NAMALWA (cell line): ENCODE data around the gene FRRS1L.

Experiments used
- DNase-seq: peaks from one replicate; pipeline ENCODE4 v3.0.0-alpha.2; 2015; ENCODE audit warnings: low spot score

The FRRS1L gene, protein sequence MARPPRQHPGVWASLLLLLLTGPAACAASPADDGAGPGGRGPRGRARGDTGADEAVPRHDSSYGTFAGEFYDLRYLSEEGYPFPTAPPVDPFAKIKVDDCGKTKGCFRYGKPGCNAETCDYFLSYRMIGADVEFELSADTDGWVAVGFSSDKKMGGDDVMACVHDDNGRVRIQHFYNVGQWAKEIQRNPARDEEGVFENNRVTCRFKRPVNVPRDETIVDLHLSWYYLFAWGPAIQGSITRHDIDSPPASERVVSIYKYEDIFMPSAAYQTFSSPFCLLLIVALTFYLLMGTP

DNA sequence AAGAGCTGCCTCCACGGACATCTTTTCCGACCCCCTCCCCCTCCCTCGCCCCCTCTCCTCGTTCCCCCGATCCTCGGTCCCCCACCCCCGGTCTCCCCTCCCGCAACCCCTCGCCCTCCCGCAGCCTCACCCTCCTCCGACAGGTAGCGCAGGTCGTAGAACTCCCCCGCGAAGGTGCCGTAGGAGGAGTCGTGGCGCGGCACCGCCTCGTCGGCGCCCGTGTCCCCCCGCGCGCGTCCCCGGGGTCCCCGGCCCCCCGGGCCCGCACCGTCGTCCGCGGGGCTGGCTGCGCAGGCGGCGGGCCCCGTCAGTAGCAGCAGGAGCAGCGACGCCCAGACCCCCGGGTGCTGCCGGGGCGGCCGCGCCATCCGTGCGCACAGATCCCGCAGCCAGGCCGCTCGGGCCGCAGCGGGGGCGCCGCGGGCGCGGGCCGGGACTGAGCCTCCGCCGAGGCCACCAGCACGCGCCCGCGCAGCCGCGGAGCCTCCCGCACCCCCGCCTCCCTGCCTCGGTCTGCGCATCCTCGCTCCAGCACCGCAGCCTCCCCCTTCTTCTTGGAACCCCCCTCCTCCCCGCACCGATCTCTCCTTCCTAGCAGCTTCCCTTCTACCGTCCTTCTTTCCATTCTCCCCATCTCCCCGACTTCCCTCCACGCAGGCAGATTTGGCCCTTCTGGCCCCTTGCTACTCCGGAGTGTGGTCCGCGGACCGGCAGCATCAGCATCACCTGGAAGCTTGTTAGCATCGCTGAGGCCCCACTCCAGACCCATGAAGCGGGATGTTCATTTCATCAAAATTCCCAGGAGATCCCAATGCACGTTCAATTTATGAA is at the start of gene FRRS1L:
FRRS1L (minus strand) TSS at position 479 of the 831 bp plus-strand sequence; CDS start at position 368, 111 bp downstream.
- no peak for DNase-seq

DNA sequence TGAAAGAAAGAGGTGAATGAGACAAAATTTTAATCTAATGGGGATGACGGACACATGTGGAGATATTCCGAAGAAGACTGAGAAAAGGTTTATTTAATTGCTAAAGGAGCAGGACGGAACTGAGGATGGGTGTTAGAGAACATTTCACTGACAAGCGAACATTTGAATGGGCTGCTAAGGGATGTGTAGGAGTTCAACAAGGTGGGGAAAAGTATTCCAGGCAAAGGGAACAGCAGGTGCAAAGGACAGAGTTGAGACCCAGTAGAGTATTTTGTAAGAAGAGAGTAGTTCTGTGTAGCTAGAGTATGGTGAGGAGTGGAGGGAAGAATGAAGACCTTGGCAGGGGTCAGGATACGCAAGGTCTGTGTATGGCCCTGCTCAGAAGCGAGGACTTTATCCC is 47.4 kb upstream of the FRRS1L start:
- no peak for DNase-seq

DNA sequence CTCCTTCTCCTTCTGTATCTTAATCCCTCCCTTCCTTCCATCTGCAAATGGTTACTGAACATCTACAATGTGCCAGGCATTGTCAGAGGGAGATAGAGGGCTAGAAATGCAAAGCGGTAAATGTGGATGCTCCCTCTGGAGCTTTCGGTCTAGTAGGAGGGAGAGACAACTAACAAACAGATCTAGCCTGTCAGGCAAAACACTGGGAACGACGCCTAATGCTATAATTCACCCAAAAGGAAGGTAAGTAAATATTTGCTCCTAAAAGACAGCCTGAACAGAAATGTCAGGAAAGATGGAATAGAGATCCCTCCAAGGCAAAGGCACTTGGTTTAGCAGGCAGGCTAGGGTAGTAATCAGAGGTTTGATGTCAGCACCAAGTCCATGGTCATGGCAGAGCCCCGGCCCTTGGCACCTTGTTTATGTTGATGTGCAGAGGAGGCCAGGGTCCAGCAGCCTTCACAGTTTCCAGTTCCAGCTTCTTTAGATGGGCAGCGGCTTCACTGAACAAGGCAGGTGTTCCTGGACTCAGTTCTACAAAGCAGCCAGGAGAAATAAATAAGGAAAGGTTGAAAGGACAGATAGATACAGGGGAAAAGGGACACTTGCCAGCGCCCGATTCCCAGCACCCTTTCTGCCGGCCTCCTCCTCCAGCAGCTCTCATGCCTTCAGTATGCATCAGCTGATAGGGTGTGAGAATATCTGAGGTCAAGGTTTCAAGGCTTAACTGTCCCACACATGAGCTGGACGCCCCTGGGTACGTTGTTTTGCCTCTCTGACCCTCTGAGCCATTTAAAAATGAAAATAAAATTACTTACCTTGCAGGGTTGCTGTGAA is 46.5 kb upstream of the FRRS1L start:
- no peak for DNase-seq

DNA sequence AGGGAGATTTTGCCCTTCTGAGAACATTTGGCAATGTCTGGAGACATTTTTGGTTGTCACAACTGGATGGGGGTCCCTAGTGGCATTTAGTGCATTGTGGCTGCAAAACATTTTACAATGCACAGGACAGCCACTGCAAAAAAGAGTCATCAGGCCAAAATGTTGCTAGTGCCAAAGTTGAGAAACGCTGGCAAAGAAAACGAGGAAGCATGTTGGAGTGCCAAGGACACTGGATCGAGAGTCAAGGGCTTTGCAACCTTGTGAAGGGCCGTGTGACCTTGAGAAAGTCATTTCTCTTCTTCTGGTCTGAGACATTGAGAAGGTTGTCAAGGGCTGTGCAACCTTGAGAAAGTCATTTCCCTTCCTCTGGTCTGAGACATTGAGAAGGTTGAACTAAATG is 45.7 kb upstream of the FRRS1L start:
- no peak for DNase-seq

DNA sequence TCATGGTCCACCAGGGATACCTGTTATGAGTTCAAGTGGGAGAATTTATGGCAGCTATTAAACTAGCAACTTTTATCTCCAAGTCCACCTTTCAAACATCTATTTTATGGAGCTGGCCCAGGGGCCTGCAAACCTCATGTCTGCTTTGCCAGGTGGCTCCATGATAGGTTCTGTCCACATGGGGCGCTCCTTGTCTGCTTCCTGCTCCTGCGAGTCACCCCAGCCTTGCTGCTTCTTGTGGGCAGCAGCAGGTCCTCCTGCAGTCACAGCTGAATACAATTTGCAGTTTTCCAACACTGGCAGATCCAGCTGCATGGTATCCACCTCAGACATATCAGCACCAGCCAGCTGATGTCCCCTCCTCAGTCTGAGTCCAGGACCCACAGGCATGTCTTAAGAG is 39.6 kb upstream of the FRRS1L start:
- no peak for DNase-seq

DNA sequence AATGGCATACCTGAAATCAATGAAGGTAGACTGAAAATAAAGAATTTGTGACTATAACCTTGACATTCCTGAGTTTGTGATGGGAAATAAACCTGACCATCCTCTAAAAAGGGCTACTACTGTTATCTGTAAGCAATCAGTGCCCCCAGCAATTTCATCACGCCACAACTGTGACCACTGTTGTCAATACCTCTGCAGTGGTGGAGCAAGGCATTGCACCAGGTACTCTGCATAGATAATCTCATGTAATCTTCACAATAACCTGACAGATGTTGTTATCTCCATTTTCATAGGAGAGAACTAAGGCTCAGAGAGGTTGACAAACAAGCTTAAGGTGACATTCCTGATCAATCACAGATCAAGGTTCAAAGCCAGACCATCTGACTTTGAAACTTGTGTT is 38.5 kb upstream of the FRRS1L start:
- no peak for DNase-seq

DNA sequence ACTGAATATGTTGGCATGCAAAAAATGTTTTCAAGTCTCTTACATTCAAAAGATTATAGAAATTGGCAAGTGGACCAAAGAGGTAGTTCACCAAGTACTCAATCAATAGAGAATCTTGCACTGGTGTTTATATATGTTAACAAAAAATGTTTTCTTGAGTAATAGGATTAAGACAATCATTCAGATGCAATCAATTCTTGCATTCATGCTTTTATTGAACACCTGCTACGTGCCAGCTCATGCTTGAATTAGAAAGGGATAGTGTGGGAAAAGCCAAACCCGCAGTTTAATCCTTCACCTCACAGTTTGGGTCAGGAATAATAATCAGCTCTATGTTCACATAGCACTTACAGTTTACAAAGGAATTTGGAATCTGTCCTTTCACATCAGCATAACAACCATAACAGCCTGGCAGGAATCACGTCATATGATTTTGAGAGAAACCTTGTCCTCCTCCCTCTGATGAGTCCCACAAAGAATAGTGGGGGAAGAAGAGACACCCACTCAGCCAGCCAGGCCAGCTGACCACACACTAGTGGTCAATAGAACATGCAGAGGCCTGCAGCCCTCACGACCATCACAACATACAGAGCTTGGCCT is 36.8 kb upstream of the FRRS1L start:
- no peak for DNase-seq

DNA sequence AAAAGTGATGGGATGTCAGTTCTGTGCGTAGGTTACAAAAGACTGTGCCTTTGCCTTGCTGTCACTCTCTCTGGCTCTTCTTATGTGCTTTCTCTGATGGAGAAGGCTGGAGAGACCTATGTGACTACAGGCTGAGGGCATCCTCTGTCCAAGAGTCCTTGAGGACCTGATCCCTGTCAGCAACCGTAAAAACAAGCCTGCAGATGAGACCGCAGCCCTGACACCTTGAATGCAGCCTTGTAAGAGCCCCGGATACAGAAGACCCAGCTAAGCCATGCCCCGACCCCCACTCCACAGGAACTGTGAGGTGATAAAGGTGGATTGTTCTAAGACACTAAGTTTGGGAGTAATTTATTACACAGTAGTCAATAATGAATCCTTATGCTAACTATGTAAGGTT is 32.6 kb upstream of the FRRS1L start:
- no peak for DNase-seq

DNA sequence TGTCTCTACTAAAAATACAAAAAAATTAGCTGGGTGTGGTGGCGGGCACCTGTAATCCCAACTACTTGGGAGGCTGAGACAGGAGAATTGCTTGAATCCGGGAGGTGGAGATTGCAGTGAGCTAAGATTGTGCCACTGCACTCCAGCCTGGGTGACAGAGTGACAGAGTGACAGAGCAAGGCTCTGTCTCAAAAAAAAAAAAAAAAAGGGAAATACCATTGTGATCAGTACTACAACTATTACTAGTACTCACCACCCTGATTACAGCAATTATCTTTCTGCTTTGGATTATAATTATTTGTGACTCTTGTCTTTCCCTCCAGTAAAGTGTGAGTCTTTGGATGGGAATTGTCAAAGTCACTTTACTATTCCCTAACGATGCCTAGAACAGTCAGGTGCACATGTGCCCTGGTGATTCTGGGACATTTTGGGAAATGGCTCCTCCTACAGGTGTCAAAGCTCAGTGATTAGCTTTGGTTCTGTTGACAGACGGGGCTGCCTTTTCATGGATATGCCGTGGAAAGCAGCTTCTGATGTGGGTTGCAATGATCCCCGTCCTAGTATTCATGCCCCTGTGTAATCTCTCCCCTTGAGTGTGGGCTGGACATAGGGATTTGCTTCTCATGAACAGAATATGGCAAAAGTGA is 31.8 kb upstream of the FRRS1L start:
- DNase-seq, result no peak

DNA sequence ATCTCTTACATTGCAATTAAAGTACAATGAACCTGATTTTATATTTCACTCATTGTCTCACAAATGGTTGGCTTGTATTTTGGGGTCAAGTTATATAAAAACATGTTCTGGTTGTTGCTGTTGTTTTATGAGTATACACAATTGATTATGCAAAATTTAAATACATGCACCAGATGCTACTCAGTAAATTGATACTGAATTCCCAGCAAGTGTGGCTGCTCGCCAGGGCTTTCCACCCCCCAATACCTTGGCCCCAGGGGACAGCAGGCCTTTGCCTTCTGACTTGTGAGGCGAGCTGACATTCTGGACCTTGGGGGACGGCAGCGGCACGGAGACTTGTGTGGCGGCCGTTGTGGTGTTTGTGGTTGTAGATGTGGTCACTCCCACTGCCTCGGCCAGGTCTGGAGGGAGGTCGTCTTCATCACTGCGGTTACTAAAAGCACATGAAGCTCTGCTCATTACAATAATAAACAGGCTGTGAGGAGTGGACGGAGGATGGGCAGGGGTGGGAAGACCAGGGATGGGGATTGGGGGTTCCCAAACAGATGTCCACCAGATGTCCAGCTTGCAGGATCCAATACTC is 27.0 kb upstream of the FRRS1L start:
- DNase-seq, result no peak

DNA sequence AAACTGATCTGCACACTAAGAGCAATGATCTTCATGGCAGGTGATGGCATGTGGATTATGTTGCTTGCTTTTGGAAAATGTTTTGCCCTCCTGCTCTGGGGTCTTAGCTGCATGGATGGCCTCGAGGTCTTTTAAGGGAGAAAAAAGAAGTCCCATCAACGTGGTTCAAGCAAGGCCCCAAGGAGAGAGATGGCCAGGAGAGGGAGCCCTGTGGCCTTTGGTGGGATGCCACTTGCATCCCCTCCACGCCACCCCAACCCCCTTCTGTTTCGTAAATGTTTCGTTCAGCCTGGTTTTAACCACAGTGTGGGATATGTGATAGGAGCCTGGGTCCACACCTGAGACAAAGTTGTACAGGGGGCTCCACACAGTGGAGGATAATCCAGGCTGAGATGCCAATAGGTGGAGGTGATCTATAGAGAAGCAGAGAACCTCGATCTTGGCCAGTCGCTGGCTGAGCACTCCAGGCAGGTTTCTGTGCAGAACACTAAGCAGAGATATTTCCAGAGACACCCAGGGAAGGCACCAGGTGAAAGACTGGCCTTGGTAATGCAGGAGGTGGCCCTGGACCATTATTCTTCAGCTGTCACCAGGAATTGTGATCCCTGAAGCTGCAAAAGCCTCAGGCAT is 25.8 kb upstream of the FRRS1L start:
- peak; percentile 14 for DNase-seq

DNA sequence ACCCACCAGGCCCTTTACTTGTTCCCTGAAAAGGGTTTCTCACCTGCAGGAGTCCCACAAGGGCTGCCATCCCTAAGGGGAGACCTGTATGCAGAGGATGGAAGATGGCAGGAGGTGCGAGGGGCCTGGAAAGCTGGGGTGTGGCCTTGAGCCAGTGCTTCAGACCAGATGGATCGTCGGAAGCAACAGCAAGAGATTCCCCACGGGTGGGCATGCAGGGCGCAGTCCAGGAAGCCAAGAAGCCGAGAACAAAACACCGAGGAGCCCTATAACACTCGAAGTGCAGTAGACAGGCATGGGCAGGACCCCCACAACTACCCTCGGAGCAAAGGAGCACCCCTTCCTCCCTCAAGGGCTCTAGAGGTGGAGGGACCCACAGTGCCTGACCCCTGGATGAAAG is 24.7 kb upstream of the FRRS1L start:
- DNase-seq, result no peak

DNA sequence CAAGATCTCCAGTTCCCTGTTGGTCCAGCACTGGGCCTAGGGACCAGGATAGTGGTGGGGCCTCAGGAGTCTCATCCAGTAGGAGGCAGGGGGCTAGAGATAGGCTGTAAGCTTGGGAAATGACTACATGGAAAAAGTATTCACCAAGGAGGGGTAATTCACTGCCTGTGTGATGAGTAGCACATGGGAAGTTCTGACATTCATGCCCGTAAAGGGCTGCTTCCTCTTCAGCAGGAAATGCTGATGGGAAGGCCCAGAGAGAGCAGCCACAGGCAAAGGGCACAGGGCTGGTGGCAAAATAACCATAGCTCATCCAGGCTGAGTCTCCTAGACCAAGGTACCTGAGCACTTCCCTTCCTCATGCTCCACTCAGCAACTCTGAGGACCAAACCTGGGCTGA is 23.1 kb upstream of the FRRS1L start:
- no peak for DNase-seq

DNA sequence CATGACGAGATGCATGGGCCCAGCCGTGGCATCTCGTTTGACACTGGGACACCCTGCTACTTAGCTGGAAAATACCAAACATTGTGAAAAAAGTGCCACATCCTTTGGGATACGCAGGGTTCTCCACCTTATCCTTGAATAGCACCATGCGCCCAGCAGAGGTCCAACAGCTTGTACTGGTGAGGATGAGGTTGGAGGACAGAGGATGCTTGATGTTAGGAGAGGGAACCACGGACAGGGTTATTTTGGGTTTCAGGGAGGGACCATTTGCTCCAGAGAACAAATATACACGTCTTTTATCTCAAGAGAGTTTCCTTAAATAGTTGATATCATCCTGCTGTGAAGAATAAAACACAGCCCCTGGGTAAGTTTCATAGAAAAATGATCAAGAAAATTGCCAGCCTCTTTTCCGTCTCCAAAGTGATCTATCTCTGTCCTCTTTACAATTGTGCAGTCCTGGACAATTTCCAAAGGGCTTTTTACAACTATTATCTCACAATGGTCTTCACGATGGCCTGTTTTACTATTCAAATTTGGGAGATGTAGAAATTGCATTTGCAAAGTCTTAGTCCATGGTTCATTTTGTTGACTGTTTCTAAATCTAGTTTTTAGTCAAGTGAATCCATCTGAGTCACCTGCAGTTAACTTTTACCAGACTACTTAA is 19.9 kb upstream of the FRRS1L start:
- no peak for DNase-seq

DNA sequence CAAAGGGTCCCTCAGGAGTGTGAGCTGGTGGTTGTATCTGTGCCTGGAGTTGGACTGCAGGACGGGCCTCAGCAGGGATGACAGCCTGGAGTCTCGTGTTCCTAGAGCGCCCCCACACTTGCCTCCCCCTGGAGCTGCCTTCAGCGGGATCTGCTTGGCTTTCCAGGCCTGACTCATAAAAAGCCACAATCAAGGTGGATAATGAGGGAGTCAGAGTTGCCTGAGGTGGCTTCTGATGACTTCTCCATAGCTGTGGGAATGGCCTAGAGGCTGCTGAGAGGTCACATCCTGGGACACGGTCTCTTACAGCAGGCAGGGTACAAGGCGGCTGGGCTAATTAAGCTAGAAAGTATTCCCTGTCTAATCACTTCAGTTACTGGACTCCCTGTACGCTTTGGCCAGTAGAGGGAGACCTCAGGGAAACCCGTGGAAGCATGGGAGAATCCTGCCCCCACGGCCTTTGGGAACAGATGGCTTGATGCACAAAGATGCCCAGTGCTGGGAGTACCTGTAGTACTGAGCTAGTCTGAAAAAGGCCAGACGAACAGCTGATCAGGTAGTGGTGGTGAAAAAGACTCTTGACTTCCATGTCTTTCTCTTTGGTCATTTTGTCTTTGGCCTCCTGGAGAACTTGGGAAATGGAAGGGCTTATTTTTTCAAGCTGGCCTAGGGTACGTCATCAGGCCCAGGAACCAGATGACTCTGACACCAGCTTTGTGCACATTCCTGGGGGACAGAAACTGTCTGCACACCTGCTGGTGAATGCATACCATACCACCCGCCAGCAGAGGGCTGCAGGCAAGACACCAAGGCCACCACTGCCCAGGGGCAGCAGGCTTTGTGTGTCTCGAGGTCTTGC is 16.1 kb upstream of the FRRS1L start:
- DNase-seq, result peak; percentile 39

DNA sequence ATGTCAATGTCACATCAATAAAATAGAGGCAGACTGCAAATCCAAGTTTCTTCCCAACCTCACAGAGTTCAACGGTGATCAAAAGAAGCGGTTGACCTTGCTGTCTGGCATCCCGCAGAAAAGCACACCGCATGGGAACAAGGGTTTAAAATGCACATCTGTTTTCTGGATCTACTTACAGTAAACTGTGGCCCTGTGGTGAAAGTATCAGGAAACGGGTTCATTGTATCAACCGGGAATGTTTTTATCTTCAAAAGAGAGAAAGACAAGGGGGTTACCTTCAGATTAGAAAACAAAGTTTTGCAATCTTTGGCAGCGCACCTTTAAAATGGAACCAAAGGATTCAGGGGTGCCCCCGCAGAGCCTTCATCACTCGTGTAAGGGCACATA is 15.5 kb upstream of the FRRS1L start:
- DNase-seq, result no peak

DNA sequence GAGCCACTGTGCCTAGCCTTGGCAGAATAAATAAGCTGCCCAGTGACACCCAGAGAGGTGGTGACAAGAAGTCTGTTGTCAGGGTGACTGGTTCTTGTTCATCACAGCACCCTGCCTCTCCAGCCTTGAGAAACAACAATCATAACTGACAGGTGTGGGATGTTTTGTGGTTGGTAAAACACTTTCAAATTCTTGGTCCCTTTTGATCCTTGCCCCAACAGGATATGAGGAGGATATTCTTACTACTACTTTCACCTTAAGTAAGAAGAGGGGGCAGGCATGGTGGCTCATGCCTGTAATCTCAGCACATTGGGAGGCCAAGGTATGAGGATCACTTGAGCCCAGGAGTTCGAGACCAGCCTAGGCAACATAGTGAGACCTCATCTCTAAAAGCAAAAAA is 14.2 kb upstream of the FRRS1L start:
- no peak for DNase-seq

DNA sequence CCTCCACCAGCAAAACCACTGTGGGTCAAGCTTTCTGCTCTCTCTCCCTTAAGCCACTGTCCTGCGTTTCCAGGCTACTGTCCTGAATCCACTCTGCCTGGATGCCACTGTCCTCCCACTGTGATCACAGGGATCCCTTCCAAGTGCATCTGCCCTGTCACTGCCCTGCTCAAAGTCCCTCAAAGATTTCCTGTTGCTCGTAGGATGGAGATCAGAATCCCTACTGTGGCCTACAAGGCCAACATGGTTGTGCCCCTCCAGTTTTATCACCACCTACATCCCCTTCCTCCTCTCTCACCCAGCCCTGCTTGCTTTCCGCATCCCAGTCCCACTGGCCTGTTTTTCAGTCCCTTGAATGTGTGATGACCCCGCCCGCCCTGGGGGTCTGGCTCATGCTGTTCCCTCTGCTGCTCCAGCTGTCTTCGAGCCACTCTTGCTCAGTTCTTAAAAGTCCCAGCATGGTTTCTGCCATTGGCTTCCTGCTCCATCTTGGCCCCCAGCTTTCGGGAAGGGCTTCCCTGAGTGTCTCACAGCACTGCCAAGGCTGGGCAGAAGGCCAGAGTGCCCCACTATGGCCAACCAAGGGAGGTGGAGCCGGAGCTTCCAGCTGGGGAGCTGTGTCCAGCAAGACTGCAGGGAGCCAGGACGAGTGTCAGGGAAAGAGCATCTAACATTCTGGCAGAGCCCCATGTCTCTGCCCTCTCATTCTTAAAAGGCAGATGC is 12.9 kb upstream of the FRRS1L start:
- no peak for DNase-seq

DNA sequence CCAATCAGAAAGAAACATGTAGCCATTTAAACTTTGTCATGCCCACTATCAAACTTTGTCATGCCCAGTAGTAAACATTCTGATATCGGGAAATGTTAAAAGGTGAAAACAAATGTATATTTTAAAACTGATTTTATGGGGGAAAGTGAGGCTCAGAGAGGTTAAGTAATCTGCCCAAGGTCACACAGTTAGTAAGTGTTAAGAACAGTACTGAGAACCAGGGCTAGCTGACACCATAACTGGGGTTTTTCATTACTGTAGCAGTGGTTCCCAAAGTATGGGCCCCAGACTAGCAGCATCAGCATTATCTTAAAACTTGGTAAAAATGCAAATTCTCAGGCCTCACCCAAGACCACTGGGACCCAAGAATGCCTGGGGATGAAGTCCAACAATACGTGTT is 9.9 kb upstream of the FRRS1L start:
- DNase-seq, result no peak
